Upper lobe of right lung (tissue), 1 donor: Measurements from ENCODE around the gene EDDM3A. TPM values are rescaled to one million over a fixed set of nuclear protein-coding genes. Genes with fewer than 3 reads are reported as not detected.

Experiments
- ATAC-seq: fragments of 200-7000 bp; cut with Tn5 transposase; one replicate; pipeline ENCODE4 v1.9.1; 2020; ENCODE audit warnings: mild to moderate bottlenecking, moderate library complexity
- DNase-seq: peaks from one replicate; pipeline ENCODE4 v3.0.0-alpha.2; 2020
- H3K27ac ChIP-seq: fragments of 200-600 bp; one replicate; pipeline ENCODE4 v1.8.0; 2022
- H3K27me3 ChIP-seq: fragments of 200-600 bp; one replicate; pipeline ENCODE4 v1.8.0; 2022; ENCODE audit warnings: mild to moderate bottlenecking
- H3K36me3 ChIP-seq: fragments of 200-600 bp; one replicate; pipeline ENCODE4 v1.8.0; 2022
- H3K4me1 ChIP-seq: fragments of 200-600 bp; one replicate; pipeline ENCODE4 v1.8.0; 2022
- H3K4me3 ChIP-seq: fragments of 200-600 bp; one replicate; pipeline ENCODE4 v1.8.0; 2022; ENCODE audit warnings: mild to moderate bottlenecking
- H3K9me3 ChIP-seq: fragments of 200-600 bp; one replicate; pipeline ENCODE4 v1.8.0; 2022
- CTCF ChIP-seq: fragments of 200-600 bp; IDR thresholded peaks from one replicate; pipeline ENCODE4 v1.8.0; 2022; ENCODE audit warnings: antibody characterized with exemption
- intact Hi-C: fragments of 100-400 bp; cut with DNase I; formaldehyde crosslinking; loops from one replicate; pipeline ENCODE4 v1.11.0; 2022
- total RNA-seq: library from RNA; stranded (reverse); fragmentation: NEBNext Ultra II Directional; extraction: Animal tissue kit (Norgen Biotek cat#: 25700); gene quantifications from one replicate; pipeline ENCODE4 v1.2.1, GENCODE V29; 2021
- donor health status: DM: no; HTN: yes; CAD: no; lungs with severe emphysema.

The EDDM3A gene
- total RNA-seq, 1 donor from 2014 or later = not detected

- no peaks in the 10 kb centered on the region for H3K9me3 ChIP-seq
- no peak for ATAC-seq
- TF ChIP-seq CTCF = no peak
- no peaks in the 10 kb centered on the region for H3K27me3 ChIP-seq
- H3K36me3 ChIP-seq = no peaks in the 10 kb centered on the region
- H3K4me3 ChIP-seq = no peak overlapping the region
- H3K4me1 ChIP-seq = peaks cover 24% of the 10 kb centered on the region
- no peak overlapping the region for H3K27ac ChIP-seq
- no peak for DNase-seq
- intact Hi-C loops = no loop called here
Measured at GRCh38 chr14:20797164-20797563, 51.5 kb downstream of the EDDM3A start.

Other genes with a start within 250 kb of the EDDM3A start
- 0.58 TPM for gene RNASE10, start 240.3 kb upstream of the EDDM3A start, total RNA-seq
- not detected for gene RNASE9, start 184.8 kb upstream of the EDDM3A start, total RNA-seq
- gene RNASE11, start 157.9 kb upstream of the EDDM3A start, total RNA-seq = not detected
- not detected for gene RNASE12, start 154.5 kb upstream of the EDDM3A start, total RNA-seq
- gene OR6S1, start 104.2 kb upstream of the EDDM3A start, total RNA-seq = not detected
- gene RNASE4, start 61.3 kb upstream of the EDDM3A start, total RNA-seq = 42.5 TPM
- gene ANG, start 57.1 kb upstream of the EDDM3A start, total RNA-seq = 28.1 TPM
- not detected for gene EDDM3B, start 22.5 kb downstream of the EDDM3A start, total RNA-seq
- gene RNASE6, start 35.4 kb downstream of the EDDM3A start, total RNA-seq = 20.3 TPM
- 888 TPM for gene RNASE1, start 57.0 kb downstream of the EDDM3A start, total RNA-seq
- not detected for gene RNASE3, start 145.5 kb downstream of the EDDM3A start, total RNA-seq
- 4.1 TPM for gene RNASE2, start 209.6 kb downstream of the EDDM3A start, total RNA-seq
- 51.0 TPM for gene METTL17, start 244.1 kb downstream of the EDDM3A start, total RNA-seq